Stomach (tissue), 9 donors: ENCODE data around the gene SLC4A2. TPM values are rescaled to one million over a fixed set of nuclear protein-coding genes. Genes with fewer than 3 reads are reported as not detected.
A peak's percentile ranks its signal among the peaks of the same experiment; 100 is the strongest.

Experiments used
- DNase-seq, 2 donors: peaks; one replicate each; pipeline versions ENCODE4 v3.0.0 to v3.0.0-alpha.2; 2013 to 2019
- H3K27ac ChIP-seq, 5 donors: fragments of 200-600 bp in 4 of 5; sonication (generic) in 4 of 5; one replicate each; pipeline ENCODE4 v1.5.1; 2013 to 2019; ENCODE audit warnings: mild to moderate bottlenecking in 1 of 5, moderate library complexity in 1 of 5
- H3K27me3 ChIP-seq, 3 donors: fragments of 200-600 bp; sonication (generic); one replicate each; pipeline ENCODE4 v1.5.1; 2017 to 2019; ENCODE audit warnings: mixed run types in 1 of 3
- H3K36me3 ChIP-seq, 4 donors: fragments of 200-600 bp; sonication (generic); 1 replicate in 3 of 4; 2 replicates in 1 of 4; pipeline ENCODE4 v1.5.1; 2016 to 2019
- H3K4me1 ChIP-seq, 4 donors: fragments of 200-600 bp; sonication (generic); one replicate each; pipeline ENCODE4 v1.5.1; 2016 to 2019
- H3K4me3 ChIP-seq, 4 donors: fragments of 200-600 bp; sonication (generic) in 3 of 4; one replicate each; pipeline ENCODE4 v1.5.1; 2016 to 2019; ENCODE audit warnings: mild to moderate bottlenecking in 1 of 4
- H3K9me3 ChIP-seq, 4 donors: fragments of 200-600 bp; sonication (generic); one replicate each; pipeline ENCODE4 v1.5.1; 2016 to 2019
- EP300 ChIP-seq: sonication (generic); formaldehyde crosslinking; IDR thresholded peaks from one replicate; pipeline ENCODE4 v1.6.1; 2017; ENCODE audit warnings: antibody characterized with exemption
- POLR2A ChIP-seq, 4 donors: fragments of 450-650 bp; IDR thresholded peaks; one replicate each; pipeline ENCODE4 v1.6.1; 2016; ENCODE audit warnings: antibody characterized with exemption in 4 of 4, control low read depth in 2 of 4, mild to moderate bottlenecking in 1 of 4, moderate library complexity in 1 of 4
- POLR2AphosphoS5 ChIP-seq, 3 donors: sonication (generic); formaldehyde crosslinking; IDR thresholded peaks; one replicate each; pipeline ENCODE4 v1.6.1; 2016; ENCODE audit warnings: antibody characterized with exemption in 3 of 3
- WGBS, 5 donors: extraction: QIAGEN DNeasy Blood & Tissue Kit in 3 of 5; methylation state at CpG; one replicate each; pipeline versions ENCODE4 v1.1.5 to v1.1.7; 2013 to 2018; 5-methylcytosine and 5-hydroxymethylcytosine counted together
- intact Hi-C: fragments of 100-400 bp; cut with DNase I; formaldehyde crosslinking; loops from one replicate; pipeline ENCODE4 v1.15.1; 2023; ENCODE audit warnings: low total_unique reads
- polyA plus RNA-seq, 3 donors: library from polyadenylated mRNA; stranded (reverse); fragments of 200-250 nt; gene quantifications; one replicate each; pipeline ENCODE4 v1.2.3, GENCODE V29; 2013
- total RNA-seq, 5 donors: library from RNA; depleted of rRNA; stranded (reverse); fragments of >200 nt; gene quantifications; one replicate each; pipeline versions ENCODE4 v1.1.0 to v1.2.3, GENCODE V29; 2014 to 2016
- TF ChIP-seq, protein P1 (sequence below), 7 experiments: fragments of 450-650 bp in 4 of 7; fragments of 200-600 bp in 3 of 7; sonication (generic) in 3 of 7; IDR thresholded peaks; one replicate each; pipeline ENCODE4 v1.5.1; 2016 to 2019; ENCODE audit warnings: antibody characterized with exemption in 7 of 7, control low read depth in 2 of 7, mild to moderate bottlenecking in 1 of 7
- donor health status: healthy with polysubstance abuse.
- donor health status: Bipolar disorder and iron deficiency.
- donor health status: healthy.

SLC4A2 gene
- total and polyA plus RNA-seq, 8 donors = 65.9 to 296 (median 126) TPM

DNA sequence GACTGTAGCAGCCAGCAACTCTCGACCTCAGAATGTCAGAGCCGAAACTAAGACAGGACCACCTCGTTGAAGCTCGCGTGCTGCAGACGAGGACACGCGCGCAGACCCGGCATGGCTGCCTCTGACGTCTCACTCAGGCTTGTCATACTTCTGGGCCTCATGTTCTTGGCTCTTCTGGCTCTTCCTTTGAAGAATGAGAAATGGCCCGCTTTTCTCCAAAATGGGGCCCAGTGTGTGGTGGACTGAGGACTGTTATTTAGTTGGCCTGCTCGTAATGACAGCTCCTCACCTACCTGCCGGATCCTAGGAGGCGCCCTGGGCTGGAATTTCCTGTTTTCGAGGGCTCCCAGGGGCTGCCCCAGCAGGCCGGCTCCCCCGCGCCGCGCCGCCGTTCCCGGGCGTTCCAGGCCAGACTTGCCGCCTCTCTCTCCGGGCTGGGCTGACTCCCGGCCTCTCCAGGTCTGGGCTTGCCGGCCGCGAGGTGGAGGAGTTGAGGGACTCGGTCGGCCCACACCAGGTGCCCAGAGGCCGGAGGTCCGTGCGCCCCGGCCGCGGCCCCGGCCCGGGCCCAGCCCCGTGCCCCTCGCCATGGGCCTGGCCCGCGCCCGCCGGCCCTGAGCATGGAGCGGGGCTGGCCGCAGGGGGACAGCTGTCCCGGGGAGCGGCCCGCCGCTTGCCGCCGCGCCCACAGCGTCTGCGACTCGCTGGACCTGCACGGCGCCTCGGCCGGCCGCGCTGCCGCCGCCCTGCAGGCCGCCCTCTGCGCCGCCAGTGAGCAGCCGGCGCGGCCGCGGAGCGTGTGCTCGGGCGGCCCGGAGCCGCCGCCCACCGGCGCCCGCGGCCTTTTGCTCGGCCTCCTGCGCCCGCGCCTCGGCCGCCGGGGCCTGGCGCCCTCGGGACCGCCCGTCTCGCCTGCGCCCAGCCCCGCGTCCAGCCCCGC is 55.0 kb downstream of the SLC4A2 start:
- Histone ChIP-seq H3K4me3 (peak overlapping the region; percentile 24 to 43 (median 39)), H3K27me3 (no peaks in the 10 kb centered on the region), H3K27ac (peak overlapping the region in 4 of 5 donors; percentile 9 to 70 (median 14)), H3K36me3 (peaks cover 16 to 29% (median 25%) of the 10 kb centered on the region in 4 donors), H3K4me1 (peaks cover 30 to 69% (median 58%) of the 10 kb centered on the region in 4 donors), H3K9me3 (no peaks in the 10 kb centered on the region)
- WGBS, 5 donors = 20 to 59% (median 24%) methylated on average over 19 to 101 of the region's 101 CpGs
- TF ChIP-seq POLR2AphosphoS5 (IDR thresholded peaks at IDR 0.05) = no peak
- no peak for TF ChIP-seq EP300
- no peak for TF ChIP-seq POLR2A (IDR thresholded peaks at IDR 0.05)
- TF ChIP-seq, protein P1, sequence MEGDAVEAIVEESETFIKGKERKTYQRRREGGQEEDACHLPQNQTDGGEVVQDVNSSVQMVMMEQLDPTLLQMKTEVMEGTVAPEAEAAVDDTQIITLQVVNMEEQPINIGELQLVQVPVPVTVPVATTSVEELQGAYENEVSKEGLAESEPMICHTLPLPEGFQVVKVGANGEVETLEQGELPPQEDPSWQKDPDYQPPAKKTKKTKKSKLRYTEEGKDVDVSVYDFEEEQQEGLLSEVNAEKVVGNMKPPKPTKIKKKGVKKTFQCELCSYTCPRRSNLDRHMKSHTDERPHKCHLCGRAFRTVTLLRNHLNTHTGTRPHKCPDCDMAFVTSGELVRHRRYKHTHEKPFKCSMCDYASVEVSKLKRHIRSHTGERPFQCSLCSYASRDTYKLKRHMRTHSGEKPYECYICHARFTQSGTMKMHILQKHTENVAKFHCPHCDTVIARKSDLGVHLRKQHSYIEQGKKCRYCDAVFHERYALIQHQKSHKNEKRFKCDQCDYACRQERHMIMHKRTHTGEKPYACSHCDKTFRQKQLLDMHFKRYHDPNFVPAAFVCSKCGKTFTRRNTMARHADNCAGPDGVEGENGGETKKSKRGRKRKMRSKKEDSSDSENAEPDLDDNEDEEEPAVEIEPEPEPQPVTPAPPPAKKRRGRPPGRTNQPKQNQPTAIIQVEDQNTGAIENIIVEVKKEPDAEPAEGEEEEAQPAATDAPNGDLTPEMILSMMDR (IDR thresholded peaks at IDR 0.05) = no peak
- DNase-seq = peak; percentile 41 to 74
- intact Hi-C loops = loop anchor here (10.0 kb wide), 1 partner anchor 50 kb away; no protein-coding TSS in a partner anchor

DNA sequence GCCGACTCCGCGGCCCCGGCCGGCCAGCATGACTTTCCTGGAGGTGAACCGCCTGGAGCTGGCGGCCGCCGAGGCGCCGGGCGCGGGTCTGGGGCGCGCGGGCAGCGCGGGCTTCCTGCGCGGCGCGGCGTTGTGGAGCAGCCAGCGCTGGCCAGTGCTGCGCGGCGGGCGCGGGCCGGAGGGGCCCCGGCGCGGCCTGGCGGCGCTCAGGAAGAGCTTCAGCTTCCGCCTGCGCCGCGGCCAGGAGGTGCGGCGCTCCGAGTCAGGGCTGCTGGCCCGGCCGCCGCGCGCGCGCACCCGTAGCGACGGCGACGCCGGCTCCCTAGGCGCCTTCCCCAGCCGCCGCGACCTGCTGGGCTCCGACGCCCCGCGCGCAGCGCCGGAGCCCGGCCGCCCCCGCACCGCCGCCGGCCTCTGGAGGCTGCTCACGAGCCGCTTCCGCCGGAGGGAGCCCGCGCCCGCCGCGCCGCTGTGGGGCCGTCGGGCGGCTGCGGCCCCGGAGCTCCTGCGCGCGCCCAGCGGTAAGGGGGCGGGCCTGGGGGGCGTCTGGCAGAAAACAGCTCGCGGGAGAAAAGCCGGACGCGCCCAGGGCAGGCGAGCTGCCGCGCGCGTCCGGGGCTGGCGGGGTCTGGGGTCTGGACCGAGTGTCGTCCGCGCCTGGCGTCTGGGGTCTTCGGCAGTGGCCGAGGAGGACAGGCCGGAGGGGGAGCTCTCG is 55.9 kb downstream of the SLC4A2 start:
- H3K27ac ChIP-seq = peak overlapping the region in 4 of 5 donors; percentile 12 to 70 (median 43)
- DNase-seq = peak in 1 of 2 donors; percentile 71
- H3K36me3 ChIP-seq = peaks cover 25 to 38% (median 33%) of the 10 kb centered on the region in 4 donors
- no peaks in the 10 kb centered on the region for H3K9me3 ChIP-seq
- TF ChIP-seq POLR2A (IDR thresholded peaks at IDR 0.05) = no peak
- TF ChIP-seq EP300 = no peak
- no peak for TF ChIP-seq POLR2AphosphoS5 (IDR thresholded peaks at IDR 0.05)
- 4 to 40% (median 9%) methylated on average over 11 to 114 of the region's 114 CpGs for WGBS, 5 donors
- no peaks in the 10 kb centered on the region for H3K27me3 ChIP-seq
- intact Hi-C loops = loop anchor here (10.0 kb wide), 1 partner anchor 50 kb away; no protein-coding TSS in a partner anchor
- H3K4me3 ChIP-seq = peak overlapping the region; percentile 24 to 47 (median 39)
- H3K4me1 ChIP-seq = peaks cover 30 to 60% (median 54%) of the 10 kb centered on the region in 4 donors

DNA sequence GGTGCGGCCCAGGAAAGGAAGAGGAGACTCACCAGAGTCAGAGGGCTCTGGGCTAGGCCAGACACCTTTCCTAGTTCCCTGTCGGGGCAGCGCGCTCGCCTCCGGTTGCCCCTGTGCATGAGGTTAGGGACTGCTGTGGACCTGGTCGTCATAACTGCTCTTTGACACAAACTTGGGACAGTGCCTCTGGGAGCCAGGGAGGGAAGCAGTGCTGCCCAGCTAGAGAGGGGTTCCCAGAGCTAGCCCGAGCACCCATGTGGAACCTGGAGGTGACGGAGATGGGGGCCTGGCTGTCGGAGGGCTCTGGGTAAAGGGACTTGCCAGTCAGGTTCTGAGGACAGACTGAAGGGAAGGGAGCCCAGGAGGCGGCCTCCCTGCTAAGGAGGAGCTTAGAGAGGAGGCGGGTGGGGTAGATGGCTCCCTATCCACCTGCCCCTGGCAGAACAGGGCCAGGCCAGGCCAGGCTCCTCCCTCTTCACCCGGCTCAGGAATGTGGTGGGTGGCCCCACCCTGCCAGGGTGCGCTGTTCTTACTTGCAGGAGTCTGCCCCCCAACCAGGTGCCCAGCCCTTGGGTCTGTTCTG is 56.5 kb downstream of the SLC4A2 start:
- DNase-seq = peak; percentile 81 to 90
- TF ChIP-seq POLR2AphosphoS5 (IDR thresholded peaks at IDR 0.05) (peak in 1 of 3 donors; percentile 47), EP300 (no peak)
- Histone ChIP-seq H3K27me3 (no peaks in the 10 kb centered on the region), H3K9me3 (no peaks in the 10 kb centered on the region), H3K36me3 (peaks cover 31 to 45% (median 40%) of the 10 kb centered on the region in 4 donors), H3K27ac (peak overlapping the region in 4 of 5 donors; percentile 5 to 70 (median 43)), H3K4me1 (peaks cover 30 to 54% (median 47%) of the 10 kb centered on the region in 4 donors), H3K4me3 (peak overlapping the region; percentile 24 to 47 (median 39))
- WGBS, 5 donors = 45 to 57% (median 51%) methylated on average over 11 to 14 of the region's 14 CpGs
- intact Hi-C loops = loop anchor here (10.0 kb wide), 1 partner anchor 51 kb away; no protein-coding TSS in a partner anchor

DNA sequence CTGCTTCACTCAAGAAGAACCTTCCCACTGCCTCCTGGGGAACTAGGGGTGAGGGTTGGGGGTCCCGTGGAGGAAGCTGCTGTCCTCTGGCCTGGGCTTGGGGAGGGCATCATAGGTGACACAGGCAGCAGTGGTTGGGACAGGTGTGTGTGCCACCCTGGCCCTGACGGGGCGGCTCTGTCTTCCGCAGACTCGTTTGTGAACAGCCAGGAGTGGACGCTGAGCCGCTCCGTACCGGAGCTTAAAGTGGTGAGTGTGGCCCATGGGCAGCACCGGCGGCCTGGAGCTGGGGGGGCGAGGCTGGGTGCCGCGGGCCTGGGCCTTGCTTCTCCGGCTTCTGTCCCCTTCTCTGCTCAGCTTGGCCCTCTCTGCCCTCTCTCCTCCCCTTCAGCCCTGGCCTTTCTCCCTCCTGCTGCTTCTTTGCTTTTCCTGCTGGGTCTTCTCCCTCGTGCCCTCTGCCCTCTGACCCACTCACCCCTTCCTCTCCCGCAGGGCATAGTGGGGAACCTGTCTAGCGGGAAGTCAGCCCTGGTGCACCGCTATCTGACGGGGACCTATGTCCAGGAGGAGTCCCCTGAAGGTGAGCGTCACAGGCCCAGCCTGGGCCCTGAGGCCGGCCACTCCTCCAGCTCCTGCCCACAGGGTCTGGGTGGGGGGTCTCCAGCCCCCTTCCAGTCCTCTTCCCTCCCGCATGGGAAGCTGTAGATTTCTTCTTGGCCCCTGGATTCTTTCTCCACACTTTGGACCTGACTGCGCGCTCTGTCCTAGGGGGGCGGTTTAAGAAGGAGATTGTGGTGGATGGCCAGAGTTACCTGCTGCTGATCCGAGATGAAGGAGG is 57.4 kb downstream of the SLC4A2 start:
- TF ChIP-seq POLR2A (IDR thresholded peaks at IDR 0.05) (no peak), EP300 (no peak), POLR2AphosphoS5 (IDR thresholded peaks at IDR 0.05) (no peak)
- TF ChIP-seq, protein P1 (IDR thresholded peaks at IDR 0.05) = no peak
- no peak overlapping the region for H3K4me3 ChIP-seq
- DNase-seq = no peak
- peak overlapping the region in 2 of 5 donors; percentile 49 to 70 for H3K27ac ChIP-seq
- peaks cover 26 to 45% (median 39%) of the 10 kb centered on the region in 4 donors for H3K4me1 ChIP-seq
- 86 to 91% (median 90%) methylated on average over 25 to 27 of the region's 27 CpGs for WGBS, 5 donors
- intact Hi-C loops = loop anchor here (10.0 kb wide), 1 partner anchor 52 kb away; no protein-coding TSS in a partner anchor
- no peaks in the 10 kb centered on the region for H3K9me3 ChIP-seq
- H3K36me3 ChIP-seq = peaks cover 37 to 53% (median 49%) of the 10 kb centered on the region in 4 donors
- no peaks in the 10 kb centered on the region for H3K27me3 ChIP-seq
